Activated naive CD8-positive, alpha-beta T cell treated with anti-CD3 and anti-CD28 coated beads for 36 hours (primary cell): Measurements from ENCODE around the gene BTNL3. TPM values are rescaled to one million over a fixed set of nuclear protein-coding genes. Genes with fewer than 3 reads are reported as not detected.

Source experiments
- DNase-seq: peaks from one replicate; pipeline ENCODE4 v3.0.0; 2021
- H3K27ac Mint-ChIP-seq: one replicate; pipeline ENCODE4 v1.8.0; 2022; ENCODE audit warnings: mild to moderate bottlenecking, moderate library complexity, mixed read lengths
- H3K27me3 Mint-ChIP-seq: one replicate; pipeline ENCODE4 v1.8.0; 2022; ENCODE audit warnings: mild to moderate bottlenecking, mixed read lengths
- H3K36me3 Mint-ChIP-seq: one replicate; pipeline ENCODE4 v1.8.0; 2021; ENCODE audit warnings: mild to moderate bottlenecking, mixed read lengths
- H3K4me1 Mint-ChIP-seq: one replicate; pipeline ENCODE4 v1.8.0; 2021; ENCODE audit warnings: mixed read lengths
- H3K4me3 Mint-ChIP-seq: one replicate; pipeline ENCODE4 v1.8.0; 2022; ENCODE audit warnings: mild to moderate bottlenecking, moderate library complexity, mixed read lengths
- H3K9me3 Mint-ChIP-seq: one replicate; pipeline ENCODE4 v1.8.0; 2022; ENCODE audit warnings: mixed read lengths
- total RNA-seq, 2 experiments: library from RNA; stranded (reverse); gene quantifications; one replicate each; pipeline ENCODE4 v1.2.3, GENCODE V29; 2021

BTNL3 gene
- total RNA-seq, 2 experiments from 2014 or later, result not detected

DNA sequence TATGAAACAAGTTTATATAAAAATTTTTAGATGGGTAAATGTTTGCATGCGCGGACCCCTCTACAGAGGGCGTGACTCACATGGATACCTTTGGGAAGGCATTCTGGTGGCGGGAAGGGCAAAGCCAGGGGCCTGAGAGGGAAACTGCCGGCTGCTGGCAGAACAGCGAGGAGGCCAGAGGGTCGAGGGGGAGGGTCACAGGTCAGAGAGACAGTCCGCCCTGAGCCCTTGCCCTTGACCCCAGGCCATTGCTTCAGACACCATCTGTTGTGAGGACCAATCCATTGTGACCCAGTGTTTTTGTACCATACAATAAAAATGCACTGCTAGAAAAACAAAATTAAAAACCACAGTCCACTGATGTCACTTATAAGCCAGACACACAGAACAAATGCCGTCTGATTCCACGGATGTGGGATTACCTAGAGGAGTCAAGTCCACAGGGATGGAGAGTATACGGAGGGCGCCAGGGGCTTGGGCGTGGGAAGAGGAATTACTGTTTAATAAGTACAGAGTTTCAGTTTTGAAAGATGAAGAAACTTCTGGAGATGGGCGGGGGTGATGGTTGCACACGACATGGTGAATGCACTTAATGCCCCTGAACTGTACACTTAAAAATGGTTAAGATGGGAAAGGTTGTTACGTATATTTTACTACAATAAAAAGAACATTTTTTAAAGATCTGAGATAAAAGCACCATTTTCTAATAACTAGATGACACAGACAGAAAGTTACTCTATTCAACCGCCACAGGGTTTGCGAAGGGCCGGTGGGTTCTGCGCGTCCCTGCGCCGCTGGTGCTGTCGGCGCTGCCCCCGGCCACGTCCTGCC lies 63.4 kb downstream of the BTNL3 start:
- Mint-ChIP-seq H3K27ac (no peak overlapping the region), H3K27me3 (peaks cover 88% of the 10 kb centered on the region), H3K4me1 (peaks cover 7% of the 10 kb centered on the region), H3K4me3 (peak overlapping the region; percentile 55), H3K9me3 (peaks cover 1% of the 10 kb centered on the region), H3K36me3 (no peaks in the 10 kb centered on the region)
- DNase-seq, result no peak

DNA sequence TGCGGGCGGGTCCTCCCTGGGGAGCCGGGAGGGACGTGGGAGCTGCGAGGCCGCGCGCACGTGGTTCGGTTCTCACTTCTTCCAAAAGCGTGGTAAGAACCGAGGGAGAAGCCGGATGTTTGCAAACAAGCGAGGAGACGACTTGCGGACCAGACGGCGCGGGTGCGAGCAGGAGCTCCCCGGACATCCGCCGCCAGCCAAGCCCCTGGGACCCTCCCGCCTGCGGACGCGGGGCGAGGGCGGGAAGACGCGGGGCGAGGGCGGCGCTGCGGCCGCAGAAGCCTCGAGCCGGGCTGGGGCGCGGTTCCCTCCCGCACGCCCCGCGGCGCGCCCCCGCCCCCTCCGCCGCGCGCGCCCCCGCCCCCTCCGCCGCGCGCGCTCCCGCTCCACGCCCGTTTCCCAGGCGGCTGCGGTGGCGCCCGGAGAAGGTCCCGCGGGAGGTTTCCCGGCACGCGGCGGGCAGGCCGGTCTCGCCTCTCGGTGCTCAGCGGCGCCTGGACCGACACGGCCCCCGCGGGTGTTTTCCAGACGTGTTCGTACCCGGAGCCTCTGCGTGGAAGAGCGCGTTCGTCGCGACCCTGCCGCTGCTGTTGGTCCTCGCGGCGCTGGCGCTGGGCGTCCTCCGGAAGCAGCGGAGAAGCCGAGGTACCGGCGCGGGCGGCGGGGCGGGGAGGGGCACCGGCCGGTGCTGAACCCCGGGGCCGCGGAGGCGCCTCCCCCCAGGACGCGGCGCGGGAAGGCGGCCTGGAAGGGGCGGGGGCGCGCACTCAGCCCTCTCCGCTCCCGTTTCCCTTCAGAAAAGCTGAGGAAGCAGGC lies 64.2 kb downstream of the BTNL3 start:
- H3K36me3 Mint-ChIP-seq, result no peaks in the 10 kb centered on the region
- peaks cover 1% of the 10 kb centered on the region for H3K9me3 Mint-ChIP-seq
- peak overlapping the region; percentile 66 for H3K4me3 Mint-ChIP-seq
- peaks cover 7% of the 10 kb centered on the region for H3K4me1 Mint-ChIP-seq
- H3K27ac Mint-ChIP-seq, result no peak overlapping the region
- H3K27me3 Mint-ChIP-seq, result peaks cover 90% of the 10 kb centered on the region
- DNase-seq, result peak; percentile 18

DNA sequence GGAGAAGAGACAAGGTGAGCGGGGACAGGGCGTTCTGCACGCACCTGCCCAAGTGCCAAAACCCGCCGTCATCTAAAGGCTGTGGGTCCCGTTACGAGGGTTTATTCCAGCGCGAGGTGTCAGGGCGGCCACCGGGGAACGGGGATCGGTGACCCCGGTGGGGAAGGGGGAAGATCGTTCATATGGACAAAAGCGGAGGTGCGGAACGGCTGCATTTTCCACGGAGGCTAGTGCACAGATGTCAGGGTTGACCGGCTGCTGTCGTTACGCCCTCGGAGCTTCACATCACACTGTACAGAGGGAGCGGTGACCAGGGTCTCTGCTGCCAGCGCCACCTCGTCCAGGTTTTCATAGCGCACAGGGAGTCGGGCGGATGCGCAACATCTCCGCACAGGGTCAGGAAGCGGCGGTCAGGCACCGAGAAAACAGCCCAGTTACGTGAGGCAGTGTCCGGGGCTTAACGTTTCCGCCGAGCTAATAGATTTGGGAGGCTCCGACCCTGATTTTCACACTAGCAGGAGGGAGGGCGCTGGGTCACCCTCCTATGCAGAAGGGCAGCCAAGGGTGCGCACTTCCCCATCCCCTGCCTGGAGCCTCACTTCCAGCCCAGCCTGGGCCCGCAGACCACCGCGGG lies 65.0 kb downstream of the BTNL3 start:
- no peak overlapping the region for H3K27ac Mint-ChIP-seq
- H3K4me1 Mint-ChIP-seq, result peaks cover 7% of the 10 kb centered on the region
- H3K9me3 Mint-ChIP-seq, result peaks cover 1% of the 10 kb centered on the region
- H3K36me3 Mint-ChIP-seq, result no peaks in the 10 kb centered on the region
- peaks cover 91% of the 10 kb centered on the region for H3K27me3 Mint-ChIP-seq
- no peak for DNase-seq
- peak overlapping the region; percentile 66 for H3K4me3 Mint-ChIP-seq

DNA sequence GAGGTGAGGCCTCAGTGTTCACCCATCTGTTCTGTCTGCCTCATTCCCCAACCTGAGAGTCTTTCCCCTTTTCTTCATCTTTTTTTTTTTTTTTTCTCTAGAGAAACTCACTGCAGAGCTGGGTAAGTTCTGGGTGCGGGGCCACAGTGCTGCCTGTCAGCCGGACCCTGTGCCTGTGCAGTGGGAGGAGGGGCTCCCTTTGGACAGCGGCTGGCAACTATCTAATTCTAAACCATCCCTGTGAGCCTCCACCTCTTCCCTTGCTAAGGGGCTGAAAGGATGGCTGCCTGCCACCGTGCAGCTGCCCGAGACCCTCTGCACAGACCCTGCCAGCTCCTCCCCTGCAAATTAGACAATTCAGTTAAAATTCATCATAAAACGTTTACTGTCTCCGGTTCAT lies 65.5 kb downstream of the BTNL3 start:
- Mint-ChIP-seq H3K4me3 (no peak overlapping the region), H3K27me3 (peaks cover 93% of the 10 kb centered on the region), H3K27ac (no peak overlapping the region), H3K9me3 (peaks cover 1% of the 10 kb centered on the region), H3K4me1 (peaks cover 7% of the 10 kb centered on the region), H3K36me3 (no peaks in the 10 kb centered on the region)
- no peak for DNase-seq

DNA sequence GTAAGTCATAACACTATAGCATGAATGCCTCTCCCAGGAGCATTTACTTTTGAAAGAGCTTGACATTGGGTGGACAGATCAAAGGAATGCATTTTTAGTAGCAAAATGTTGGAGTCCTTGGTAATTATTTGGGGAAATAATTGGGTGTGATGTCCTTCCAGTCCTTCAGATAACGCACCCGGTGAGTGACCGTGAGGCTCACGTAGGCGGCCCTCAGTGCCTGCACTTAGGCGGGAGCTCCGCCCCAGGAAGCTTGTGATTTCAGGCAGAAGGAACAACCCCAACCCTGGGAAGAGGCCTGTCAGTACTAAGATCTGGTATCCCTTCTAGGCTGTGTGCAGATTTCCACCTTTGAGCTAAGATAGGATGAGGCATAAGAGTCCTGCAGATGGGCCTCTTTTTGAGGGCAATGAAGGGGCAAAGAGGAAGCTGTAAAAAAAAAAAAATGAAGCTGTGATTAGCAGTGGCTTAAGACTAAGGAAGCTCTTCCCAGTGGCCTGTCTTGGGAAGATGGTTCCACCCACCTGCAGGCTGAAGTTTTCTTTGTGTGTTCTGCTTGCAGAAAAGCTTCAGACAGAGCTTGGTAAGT lies 66.3 kb downstream of the BTNL3 start:
- Mint-ChIP-seq H3K36me3 (no peaks in the 10 kb centered on the region), H3K9me3 (peaks cover 1% of the 10 kb centered on the region), H3K4me3 (no peak overlapping the region), H3K4me1 (peaks cover 7% of the 10 kb centered on the region), H3K27me3 (peaks cover 93% of the 10 kb centered on the region), H3K27ac (no peak overlapping the region)
- no peak for DNase-seq

Other genes with a start within 250 kb of the BTNL3 start
- gene OR2Y1, start 248.8 kb upstream of the BTNL3 start, total RNA-seq, result not detected
- 100 to 1,000 TPM in 1 of 2 experiments, 10 to 100 TPM in 1; 99.1 to 101 TPM for gene MGAT1, start 186.0 kb upstream of the BTNL3 start, total RNA-seq
- 10 to 100 TPM; 21.2 to 23.7 TPM for gene ZFP62, start 127.6 kb upstream of the BTNL3 start, total RNA-seq
- under 1 TPM; 0.12 to 0.20 TPM for gene BTNL8, start 89.7 kb upstream of the BTNL3 start, total RNA-seq
- gene BTNL9, start 51.4 kb downstream of the BTNL3 start, total RNA-seq, result under 1 TPM in 1 of 2 experiments, not detected in 1; 0.12 TPM
- not detected for gene OR2V1, start 142.3 kb downstream of the BTNL3 start, total RNA-seq
- gene OR2V2, start 158.7 kb downstream of the BTNL3 start, total RNA-seq, result not detected
- under 1 TPM; 0.62 to 0.68 TPM for gene TRIM7, start 216.3 kb downstream of the BTNL3 start, total RNA-seq
- gene TRIM41, start 234.4 kb downstream of the BTNL3 start, total RNA-seq, result 10 to 100 TPM; 34.2 to 37.6 TPM